Common myeloid progenitor, CD34-positive (primary cell): ENCODE measurements around the gene HOXA6.

ENCODE experiments used
- CTCF ChIA-PET: fragments of 350-600 bp; sonication (Branson Sonifier 250); formaldehyde crosslinking; loops from one replicate; lab custom pipeline; 2021; ENCODE audit warnings: antibody characterized with exemption; lab: Charles Lee
- POLR2A ChIA-PET: fragments of 350-600 bp; sonication (Branson Sonifier 250); formaldehyde crosslinking; loops from one replicate; lab custom pipeline; 2021; ENCODE audit warnings: antibody characterized with exemption; lab: Charles Lee
- DNase-seq, 3 donors: peaks; one replicate each; pipeline versions ENCODE4 v3.0.0 to v3.0.0-alpha.2; 2013
- H3K27ac ChIP-seq, 2 experiments: 1 replicate in 1 of 2; 2 replicates in 1 of 2; pipeline ENCODE4 v1.7.0; 2013; ENCODE audit warnings: inconsistent platforms in 2 of 2, low read length in 2 of 2, mild to moderate bottlenecking in 2 of 2, low read depth in 1 of 2, moderate library complexity in 1 of 2; ENCODE audit not compliant: severe bottlenecking in 2 of 2, insufficient read depth in 1 of 2, poor library complexity in 1 of 2
- H3K27me3 ChIP-seq, 5 experiments: replicated peaks in 2 of 5; 1 replicate in 3 of 5; 2 replicates in 2 of 5; pipeline versions ENCODE4 v1.6.1 to v1.7.0; 2013; ENCODE audit warnings: low read length in 4 of 5, mild to moderate bottlenecking in 2 of 5, moderate library complexity in 2 of 5, inconsistent platforms in 1 of 5; ENCODE audit not compliant: insufficient read depth in 5 of 5, control insufficient read depth in 4 of 5
- H3K36me3 ChIP-seq, 4 experiments: 1 replicate in 2 of 4; 2 replicates in 2 of 4; pipeline versions ENCODE4 v1.6.1 to v1.7.0; 2013; ENCODE audit warnings: low read length in 3 of 4, control low read depth in 1 of 4, mild to moderate bottlenecking in 1 of 4; ENCODE audit not compliant: control insufficient read depth in 4 of 4, insufficient read depth in 4 of 4
- H3K4me1 ChIP-seq, 4 experiments: 1 replicate in 3 of 4; 2 replicates in 1 of 4; pipeline versions ENCODE4 v1.6.1 to v1.7.1; 2013; ENCODE audit warnings: low read length in 3 of 4, mild to moderate bottlenecking in 3 of 4, control low read depth in 1 of 4, inconsistent platforms in 1 of 4, moderate library complexity in 1 of 4; ENCODE audit not compliant: control insufficient read depth in 4 of 4, insufficient read depth in 4 of 4; ENCODE audit errors: control extremely low read depth in 1 of 4
- H3K4me3 ChIP-seq, 7 experiments: 1 replicate in 4 of 7; 2 replicates in 3 of 7; pipeline versions ENCODE4 v1.5.1 to v1.7.0; 2013; ENCODE audit warnings: mild to moderate bottlenecking in 7 of 7, low read length in 6 of 7, moderate library complexity in 6 of 7, inconsistent platforms in 2 of 7, low read depth in 2 of 7, control low read depth in 1 of 7; ENCODE audit not compliant: insufficient read depth in 4 of 7, control insufficient read depth in 1 of 7; ENCODE audit errors: extremely low read depth in 1 of 7
- H3K9me3 ChIP-seq, 5 experiments: 1 replicate in 4 of 5; 2 replicates in 1 of 5; pipeline versions ENCODE4 v1.6.1 to v1.7.1; 2013; ENCODE audit warnings: low read length in 4 of 5, mild to moderate bottlenecking in 2 of 5, inconsistent platforms in 1 of 5, low read depth in 1 of 5, moderate library complexity in 1 of 5; ENCODE audit not compliant: control insufficient read depth in 4 of 5, insufficient read depth in 2 of 5; ENCODE audit errors: control extremely low read depth in 1 of 5
- WGBS: methylation state at CpG from one replicate; pipeline ENCODE4 v1.1.5; 2013; ENCODE audit not compliant: insufficient coverage; 5-methylcytosine and 5-hydroxymethylcytosine counted together

The HOXA6 gene

GRCh38 chr7:27151931-27152815 is 4.6 kb upstream of the HOXA6 start, which contains the start of gene HOXA3:
Gene HOXA3, minus strand, starts transcription at chr7:27152583. Its CDS starts 41,943 bp downstream, at chr7:27110640.
- Histone ChIP-seq H3K36me3 (peaks cover 0 to 39% (median under 1%) of the 10 kb centered on the region in 4 experiments), H3K27me3 (no peaks in the 10 kb centered on the region), H3K9me3 (no peaks in the 10 kb centered on the region), H3K27ac (peak within 1 kb of the TSS; percentile 75 to 96), H3K4me3 (peak within 1 kb of the TSS; percentile 76 to 100 (median 91)), H3K4me1 (peaks cover 5 to 83% (median 75%) of the 10 kb centered on the region in 4 experiments)
- ChIA-PET POLR2A (interaction anchor here (0.8 to 3.4 kb wide), 8 partner anchors 10 to 952 kb away, joined by 3 to 15 read pairs (median 3); partner anchors contain the start of gene HNRNPA2B1), CTCF (interaction anchor here (0.8 to 9.1 kb wide), 20 partner anchors 7 to 1275 kb away, joined by 3 to 87 read pairs (median 4); partner anchors contain the start of gene HOXA9)
- peak; percentile 88 to 96 (median 94) for DNase-seq
- WGBS: under 1% methylated on average over 41 of the region's 53 CpGs

- peaks cover 0 to 46% (median 4%) of the 10 kb centered on the region in 4 experiments for H3K36me3 ChIP-seq
- H3K27ac ChIP-seq: peak overlapping the region; percentile 75 to 96
- ChIA-PET POLR2A (interaction anchor here (1.1 to 3.4 kb wide), 5 partner anchors 11 to 951 kb away, joined by 3 to 15 read pairs (median 4); partner anchors contain the start of gene HNRNPA2B1), CTCF (interaction anchor here (0.7 to 9.1 kb wide), 20 partner anchors 8 to 786 kb away, joined by 3 to 87 read pairs (median 6); partner anchors contain the start of genes HOXA4 and HOXA9)
- no peaks in the 10 kb centered on the region for H3K27me3 ChIP-seq
- H3K4me1 ChIP-seq: peaks cover 5 to 86% (median 78%) of the 10 kb centered on the region in 4 experiments
- DNase-seq: peak in 2 of 3 donors; percentile 65 to 80
- H3K9me3 ChIP-seq: peaks cover 0 to 2% (median 0%) of the 10 kb centered on the region in 5 experiments
- 0% methylated on average over 22 of the region's 27 CpGs for WGBS
- H3K4me3 ChIP-seq: peak overlapping the region; percentile 76 to 100 (median 91)
Observed at GRCh38 chr7:27151341-27151930, 3.9 kb upstream of the HOXA6 start.

DNA sequence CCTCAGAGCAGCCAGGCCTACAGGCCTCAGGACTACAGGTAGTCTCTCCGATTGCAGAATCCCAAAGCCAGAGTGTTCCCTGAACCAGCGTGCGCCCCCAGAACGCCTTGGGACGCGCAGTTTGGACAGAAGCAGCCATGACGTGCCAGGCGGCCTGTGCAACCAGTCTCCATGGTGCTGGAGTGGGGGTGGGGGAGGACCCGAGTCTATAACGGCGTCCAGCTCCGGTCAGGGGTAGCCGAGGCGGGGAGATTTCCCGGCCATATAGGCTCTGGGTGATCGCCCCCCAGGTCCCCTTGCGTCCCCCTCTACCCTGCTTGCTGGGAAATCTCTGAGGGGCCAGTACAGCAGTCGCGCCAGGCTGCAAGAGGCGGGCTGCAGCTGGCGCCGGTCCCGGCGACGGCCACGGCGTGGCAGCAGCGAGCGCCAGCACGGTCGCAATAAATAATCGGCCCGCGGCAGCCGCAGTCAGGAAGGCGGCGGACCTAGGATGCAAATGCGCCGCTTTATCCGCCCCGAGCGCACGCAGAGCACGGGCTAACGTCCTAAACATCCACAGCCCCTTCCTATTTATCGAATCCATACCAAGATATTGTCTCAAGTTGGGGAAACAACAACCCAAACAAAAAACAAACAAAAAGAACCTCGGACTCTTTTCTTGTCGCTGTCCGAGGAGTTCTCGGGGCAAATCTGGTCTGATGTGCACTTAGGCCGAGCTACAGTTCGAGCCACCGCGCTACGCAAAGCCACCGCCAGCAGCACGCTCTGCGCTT is 3.2 kb upstream of the HOXA6 start:
- CTCF ChIA-PET: interaction anchor here (0.7 to 9.1 kb wide), 24 partner anchors 9 to 1258 kb away, joined by 3 to 87 read pairs (median 6); partner anchors contain the start of genes HOXA4 and HOXA9
- POLR2A ChIA-PET: interaction anchor here (1.1 to 3.4 kb wide), 5 partner anchors 11 to 951 kb away, joined by 3 to 15 read pairs (median 4); partner anchors contain the start of gene HNRNPA2B1
- DNase-seq: peak; percentile 83 to 91 (median 91)
- H3K27ac ChIP-seq: peak overlapping the region; percentile 75 to 96
- H3K4me1 ChIP-seq: peaks cover 5 to 84% (median 80%) of the 10 kb centered on the region in 4 experiments
- no peaks in the 10 kb centered on the region for H3K27me3 ChIP-seq
- peak overlapping the region; percentile 76 to 100 (median 91) for H3K4me3 ChIP-seq
- peaks cover 0 to 53% (median 7%) of the 10 kb centered on the region in 4 experiments for H3K36me3 ChIP-seq
- WGBS: 0% methylated on average over 54 of the region's 58 CpGs
- H3K9me3 ChIP-seq: peaks cover 0 to 2% (median 0%) of the 10 kb centered on the region in 5 experiments

GRCh38 chr7:27149842-27150567 is 2.4 kb upstream of the HOXA6 start:
- peaks cover 0 to 54% (median 12%) of the 10 kb centered on the region in 4 experiments for H3K36me3 ChIP-seq
- H3K27ac ChIP-seq: peak overlapping the region; percentile 43 to 96
- CTCF ChIA-PET: interaction anchor here (0.7 to 9.1 kb wide), 23 partner anchors 8 to 1257 kb away, joined by 3 to 87 read pairs (median 6); partner anchors contain the start of genes HOXA10, HOXA4 and HOXA9
- H3K4me3 ChIP-seq: peak overlapping the region; percentile 76 to 100 (median 91)
- peaks cover 0 to 2% (median 0%) of the 10 kb centered on the region in 5 experiments for H3K9me3 ChIP-seq
- DNase-seq: peak in 1 of 3 donors; percentile 32
- H3K4me1 ChIP-seq: peaks cover 5 to 84% (median 80%) of the 10 kb centered on the region in 4 experiments
- POLR2A ChIA-PET: interaction anchor here (1.3 to 3.4 kb wide), 2 partner anchors 12 to 20 kb away, joined by 4 to 15 read pairs; no protein-coding TSS in a partner anchor
- 2% methylated on average over 6 of the region's 13 CpGs for WGBS
- no peaks in the 10 kb centered on the region for H3K27me3 ChIP-seq

GRCh38 chr7:27148756-27149641 is 1.4 kb upstream of the HOXA6 start:
- Histone ChIP-seq H3K9me3 (peaks cover 0 to 2% (median 0%) of the 10 kb centered on the region in 5 experiments), H3K4me3 (peak overlapping the region; percentile 22 to 100 (median 91)), H3K4me1 (peaks cover 5 to 78% (median 73%) of the 10 kb centered on the region in 4 experiments), H3K27me3 (no peaks in the 10 kb centered on the region), H3K27ac (peak overlapping the region in 1 of 2 experiments; percentile 96), H3K36me3 (peaks cover 2 to 55% (median 20%) of the 10 kb centered on the region in 4 experiments)
- ChIA-PET POLR2A (interaction anchor here (0.7 to 1.5 kb wide), 3 partner anchors 18 to 292 kb away, joined by 3 to 6 read pairs (median 4); no protein-coding TSS in a partner anchor), CTCF (interaction anchor here (0.9 to 9.1 kb wide), 17 partner anchors 10 to 779 kb away, joined by 3 to 87 read pairs (median 6); partner anchors contain the start of gene HOXA10)
- DNase-seq: no peak
- 7% methylated on average over 25 of the region's 30 CpGs for WGBS
